Measurements from ENCODE around the gene XIAP.
"Not testable (repeated sequence)": the region's sequence is repeated elsewhere in the genome, so short reads cannot be mapped to it uniquely, and the experiment has no call there.

XIAP gene

GRCh38 chrX:123833387-123833786, 26.5 kb upstream of the XIAP start:
- H3K9me3 ChIP-seq (ENCODE audit: insufficient read depth, low read length): no peaks in the 10 kb centered on the region
- TF ChIP-seq YY1 (IDR thresholded peaks at IDR 0.05; ENCODE audit: insufficient read depth, insufficient read length) (no peak), ZNF274 (IDR thresholded peaks at IDR 0.05; ENCODE audit: low read depth, low read length) (no peak), SUZ12 (IDR thresholded peaks at IDR 0.05; ENCODE audit: extremely low read depth, insufficient read depth, insufficient read length) (no peak)
- H3K4me1 ChIP-seq (ENCODE audit: insufficient read depth, insufficient read length): no peaks in the 10 kb centered on the region

GRCh38 chrX:123834116-123834515, 25.7 kb upstream of the XIAP start:
- H3K9ac ChIP-seq (ENCODE audit: insufficient read length, low read depth): no peak overlapping the region
- H3K27me3 ChIP-seq (ENCODE audit: insufficient read depth, insufficient read length): no peaks in the 10 kb centered on the region
- TF ChIP-seq SUZ12 (IDR thresholded peaks at IDR 0.05; ENCODE audit: extremely low read depth, insufficient read depth, insufficient read length): no peak
- no peak for TF ChIP-seq YY1 (IDR thresholded peaks at IDR 0.05; ENCODE audit: insufficient read depth, insufficient read length)
- no peak for TF ChIP-seq ZNF274 (IDR thresholded peaks at IDR 0.05; ENCODE audit: low read depth, low read length)
- no peak for DNase-seq (ENCODE audit: low read depth, low spot score)
- no peaks in the 10 kb centered on the region for H3K9me3 ChIP-seq (ENCODE audit: insufficient read depth, low read length)
- H3K4me1 ChIP-seq (ENCODE audit: insufficient read depth, insufficient read length): no peaks in the 10 kb centered on the region
- no peaks in the 10 kb centered on the region for H3K36me3 ChIP-seq (ENCODE audit: insufficient read depth, insufficient read length, low read length)
- H3K4me3 ChIP-seq (ENCODE audit: insufficient read length, low read depth): no peak overlapping the region

More at GRCh38 chrX:123833387-123833786, 26.5 kb upstream of the XIAP start:
- no peaks in the 10 kb centered on the region for H3K36me3 ChIP-seq (ENCODE audit: insufficient read depth, insufficient read length, low read length)
- no peak overlapping the region for H3K9ac ChIP-seq (ENCODE audit: insufficient read length, low read depth)
- no peak for DNase-seq (ENCODE audit: low read depth, low spot score)
- H3K4me3 ChIP-seq (ENCODE audit: insufficient read length, low read depth): no peak overlapping the region
- no peaks in the 10 kb centered on the region for H3K27me3 ChIP-seq (ENCODE audit: insufficient read depth, insufficient read length)

- no peaks in the 10 kb centered on the region for H3K9me3 ChIP-seq (ENCODE audit: insufficient read depth, low read length)
- no peaks in the 10 kb centered on the region for H3K27me3 ChIP-seq (ENCODE audit: insufficient read depth, insufficient read length)
- no peak overlapping the region for H3K9ac ChIP-seq (ENCODE audit: insufficient read length, low read depth)
- TF ChIP-seq ZNF274 (IDR thresholded peaks at IDR 0.05; ENCODE audit: low read depth, low read length) (no peak), SUZ12 (IDR thresholded peaks at IDR 0.05; ENCODE audit: extremely low read depth, insufficient read depth, insufficient read length) (no peak), YY1 (IDR thresholded peaks at IDR 0.05; ENCODE audit: insufficient read depth, insufficient read length) (no peak)
- no peak overlapping the region for H3K4me3 ChIP-seq (ENCODE audit: insufficient read length, low read depth)
- no peaks in the 10 kb centered on the region for H3K4me1 ChIP-seq (ENCODE audit: insufficient read depth, insufficient read length)
- H3K36me3 ChIP-seq (ENCODE audit: insufficient read depth, insufficient read length, low read length): no peaks in the 10 kb centered on the region
- DNase-seq (ENCODE audit: low read depth, low spot score): no peak
These were observed 24.0 kb upstream of the XIAP start for GRCh38 chrX:123835661-123836371.

- not testable (repeated sequence) for H3K9ac ChIP-seq (ENCODE audit: insufficient read length, low read depth); H3K9me3 ChIP-seq (ENCODE audit: insufficient read depth, low read length); H3K4me3 ChIP-seq (ENCODE audit: insufficient read length, low read depth); H3K4me1 ChIP-seq (ENCODE audit: insufficient read depth, insufficient read length); DNase-seq (ENCODE audit: low read depth, low spot score); H3K36me3 ChIP-seq (ENCODE audit: insufficient read depth, insufficient read length, low read length); H3K27me3 ChIP-seq (ENCODE audit: insufficient read depth, insufficient read length)
These were observed 14.7 kb upstream of the XIAP start for GRCh38 chrX:123845129-123845528.

- no peaks in the 10 kb centered on the region for H3K27me3 ChIP-seq (ENCODE audit: insufficient read depth, insufficient read length)
- no peak overlapping the region for H3K4me3 ChIP-seq (ENCODE audit: insufficient read length, low read depth)
- H3K36me3 ChIP-seq (ENCODE audit: insufficient read depth, insufficient read length, low read length): no peaks in the 10 kb centered on the region
- no peaks in the 10 kb centered on the region for H3K9me3 ChIP-seq (ENCODE audit: insufficient read depth, low read length)
- DNase-seq (ENCODE audit: low read depth, low spot score): no peak
- H3K4me1 ChIP-seq (ENCODE audit: insufficient read depth, insufficient read length): no peaks in the 10 kb centered on the region
- no peak overlapping the region for H3K9ac ChIP-seq (ENCODE audit: insufficient read length, low read depth)
- TF ChIP-seq SUZ12 (IDR thresholded peaks at IDR 0.05; ENCODE audit: extremely low read depth, insufficient read depth, insufficient read length): no peak
- TF ChIP-seq YY1 (IDR thresholded peaks at IDR 0.05; ENCODE audit: insufficient read depth, insufficient read length): no peak
- no peak for TF ChIP-seq ZNF274 (IDR thresholded peaks at IDR 0.05; ENCODE audit: low read depth, low read length)
These were observed 13.2 kb upstream of the XIAP start for GRCh38 chrX:123846577-123847038.

- no peaks in the 10 kb centered on the region for H3K27me3 ChIP-seq (ENCODE audit: insufficient read depth, insufficient read length)
- no peak for DNase-seq (ENCODE audit: low read depth, low spot score)
- no peak overlapping the region for H3K9ac ChIP-seq (ENCODE audit: insufficient read length, low read depth)
- H3K4me3 ChIP-seq (ENCODE audit: insufficient read length, low read depth): no peak overlapping the region
- H3K4me1 ChIP-seq (ENCODE audit: insufficient read depth, insufficient read length): no peaks in the 10 kb centered on the region
- no peak for TF ChIP-seq ZNF274 (IDR thresholded peaks at IDR 0.05; ENCODE audit: low read depth, low read length)
- TF ChIP-seq SUZ12 (IDR thresholded peaks at IDR 0.05; ENCODE audit: extremely low read depth, insufficient read depth, insufficient read length): no peak
- TF ChIP-seq YY1 (IDR thresholded peaks at IDR 0.05; ENCODE audit: insufficient read depth, insufficient read length): no peak
- H3K36me3 ChIP-seq (ENCODE audit: insufficient read depth, insufficient read length, low read length): no peaks in the 10 kb centered on the region
- no peaks in the 10 kb centered on the region for H3K9me3 ChIP-seq (ENCODE audit: insufficient read depth, low read length)
These were observed 12.8 kb upstream of the XIAP start for GRCh38 chrX:123847056-123847455.

GRCh38 chrX:123849096-123849495, 10.8 kb upstream of the XIAP start:
- no peaks in the 10 kb centered on the region for H3K36me3 ChIP-seq (ENCODE audit: insufficient read depth, insufficient read length, low read length)
- no peaks in the 10 kb centered on the region for H3K4me1 ChIP-seq (ENCODE audit: insufficient read depth, insufficient read length)
- no peaks in the 10 kb centered on the region for H3K27me3 ChIP-seq (ENCODE audit: insufficient read depth, insufficient read length)
- no peaks in the 10 kb centered on the region for H3K9me3 ChIP-seq (ENCODE audit: insufficient read depth, low read length)
- no peak overlapping the region for H3K9ac ChIP-seq (ENCODE audit: insufficient read length, low read depth)
- DNase-seq (ENCODE audit: low read depth, low spot score): no peak
- H3K4me3 ChIP-seq (ENCODE audit: insufficient read length, low read depth): no peak overlapping the region
- no peak for TF ChIP-seq ZNF274 (IDR thresholded peaks at IDR 0.05; ENCODE audit: low read depth, low read length)
- no peak for TF ChIP-seq YY1 (IDR thresholded peaks at IDR 0.05; ENCODE audit: insufficient read depth, insufficient read length)
- no peak for TF ChIP-seq SUZ12 (IDR thresholded peaks at IDR 0.05; ENCODE audit: extremely low read depth, insufficient read depth, insufficient read length)

GRCh38 chrX:123849906-123850305, 9.9 kb upstream of the XIAP start:
- H3K4me1 ChIP-seq (ENCODE audit: insufficient read depth, insufficient read length); H3K9ac ChIP-seq (ENCODE audit: insufficient read length, low read depth); DNase-seq (ENCODE audit: low read depth, low spot score); H3K36me3 ChIP-seq (ENCODE audit: insufficient read depth, insufficient read length, low read length); H3K27me3 ChIP-seq (ENCODE audit: insufficient read depth, insufficient read length); H3K9me3 ChIP-seq (ENCODE audit: insufficient read depth, low read length); H3K4me3 ChIP-seq (ENCODE audit: insufficient read length, low read depth): not testable (repeated sequence)

Measured in NT2/D1 (cell line).